GM18511 (cell line): ENCODE measurements around the gene DPYSL4.

Experiments used
- ATAC-seq: cut with Tn5 transposase; IDR thresholded peaks from one replicate; pipeline ENCODE4 v1.9.1; 2021; ENCODE audit warnings: mild to moderate bottlenecking, moderate library complexity; ENCODE audit not compliant: unreplicated experiment

DPYSL4 gene

DNA sequence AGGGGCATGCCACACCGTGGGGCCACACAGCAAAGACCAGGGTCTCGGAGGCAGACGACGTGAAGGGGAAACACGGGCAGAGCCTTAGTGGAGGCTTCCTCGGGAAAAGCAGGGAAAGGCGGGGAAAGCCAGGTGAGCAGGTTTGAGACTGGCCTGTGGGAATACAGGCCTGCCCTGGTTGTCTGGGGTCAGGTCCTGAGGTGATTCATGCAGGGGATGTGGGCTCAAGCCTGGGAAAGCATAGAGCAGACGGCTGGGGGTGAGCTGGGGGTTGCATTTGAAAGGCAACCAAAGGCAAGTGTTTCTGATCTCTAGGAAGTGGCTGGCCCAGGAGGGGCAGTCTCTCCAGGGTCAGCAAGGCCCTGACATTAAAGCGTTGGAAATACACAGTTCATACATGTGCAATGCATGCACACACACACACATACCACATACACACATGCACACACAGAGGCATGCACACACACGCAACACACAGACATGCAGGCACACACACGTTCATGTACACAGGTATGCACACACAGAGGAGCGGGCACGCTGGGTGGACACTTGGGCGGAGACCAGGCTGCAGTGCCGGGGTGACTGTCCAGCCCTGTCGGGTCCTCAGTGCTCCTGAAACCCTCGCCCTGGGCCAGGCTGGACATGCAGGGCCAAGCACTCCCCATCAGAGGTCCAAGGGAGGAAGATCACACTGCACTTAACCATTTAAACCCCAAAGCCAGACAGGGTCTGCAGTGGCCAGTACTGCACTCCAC, 51.8 kb downstream of the DPYSL4 start:
- ATAC-seq, result no peak

DNA sequence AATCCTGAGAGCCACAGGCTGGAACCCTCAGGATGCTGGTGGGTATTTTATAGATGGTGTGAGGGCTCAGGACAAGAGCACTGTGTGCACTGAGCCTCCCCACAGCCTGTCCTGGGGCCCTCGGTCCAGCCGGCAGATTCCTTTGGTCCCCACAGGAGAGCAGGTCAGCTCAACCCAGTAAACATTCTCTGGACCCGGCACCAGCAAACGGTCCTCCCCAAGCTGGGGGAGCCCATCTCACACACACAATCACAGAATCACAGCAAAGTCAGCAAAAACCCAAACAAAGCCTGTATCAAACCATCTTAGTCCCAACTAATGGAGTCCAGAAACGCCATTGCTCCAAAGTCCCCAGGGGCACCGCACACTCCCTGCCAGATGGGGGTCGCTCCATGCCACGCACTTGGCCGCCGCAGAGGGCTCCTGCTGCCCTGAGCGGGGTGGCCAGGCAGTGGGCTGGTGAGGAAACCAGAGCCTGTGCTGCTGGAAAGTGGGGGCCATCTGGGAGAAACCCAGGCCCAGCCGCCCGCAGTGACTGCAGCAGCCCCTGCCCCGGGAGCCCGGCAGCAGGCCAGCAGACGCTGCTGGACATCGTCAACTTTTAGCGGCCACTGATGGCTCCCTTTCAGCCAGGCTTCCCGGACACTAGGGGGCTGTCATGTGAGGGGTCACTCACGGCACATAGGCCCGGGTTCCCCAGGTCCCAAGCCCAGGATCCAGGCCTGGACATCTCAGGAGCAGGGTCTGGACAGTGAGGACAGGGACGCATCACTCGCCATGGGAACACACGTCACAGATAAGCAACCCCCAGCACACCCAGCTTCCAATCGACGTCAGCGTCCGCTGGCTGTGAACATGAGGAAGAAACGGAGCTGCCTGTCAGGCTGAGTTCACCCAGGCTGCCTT, 52.6 kb downstream of the DPYSL4 start:
- ATAC-seq, result no peak

DNA sequence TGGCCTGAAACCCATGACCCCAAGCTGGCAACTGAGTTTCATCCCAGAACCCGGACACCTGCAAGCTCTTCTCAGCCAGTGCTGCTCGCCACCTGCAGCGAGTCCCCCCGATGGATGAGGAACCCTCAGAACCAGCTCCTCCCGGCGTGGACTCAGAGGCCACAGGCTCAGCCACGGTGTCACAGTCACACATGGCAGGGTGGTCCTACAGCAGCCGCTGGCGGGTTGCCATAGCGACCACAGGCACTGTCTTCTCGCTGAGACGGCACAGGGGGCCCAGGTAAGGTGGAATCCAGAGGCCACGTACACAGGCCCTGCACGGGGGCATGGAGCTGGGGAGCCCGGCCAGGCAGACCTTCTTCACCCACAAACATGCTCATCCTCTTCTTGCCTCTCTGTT, 53.4 kb downstream of the DPYSL4 start:
- ATAC-seq, result no peak

DNA sequence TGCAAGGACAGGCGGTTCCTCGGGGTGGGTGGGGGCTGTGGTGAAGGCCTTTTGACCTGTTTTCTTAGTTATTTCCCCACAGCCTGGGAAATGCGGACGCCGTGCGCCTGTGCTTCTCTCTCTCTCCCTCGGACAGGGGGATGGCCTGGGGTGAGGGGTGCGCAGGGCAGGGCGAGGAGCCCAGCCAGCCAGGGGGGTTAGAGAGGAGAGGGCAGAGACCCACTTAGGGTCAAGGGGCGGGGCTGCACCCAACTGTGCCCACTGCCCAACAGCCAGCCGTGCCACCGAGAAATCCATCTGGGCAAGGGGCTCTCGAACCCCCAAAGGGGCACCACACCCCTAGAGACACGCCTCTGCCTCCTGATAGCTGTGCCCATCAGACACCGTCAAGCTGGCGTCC, 53.8 kb downstream of the DPYSL4 start:
- ATAC-seq, result no peak

DNA sequence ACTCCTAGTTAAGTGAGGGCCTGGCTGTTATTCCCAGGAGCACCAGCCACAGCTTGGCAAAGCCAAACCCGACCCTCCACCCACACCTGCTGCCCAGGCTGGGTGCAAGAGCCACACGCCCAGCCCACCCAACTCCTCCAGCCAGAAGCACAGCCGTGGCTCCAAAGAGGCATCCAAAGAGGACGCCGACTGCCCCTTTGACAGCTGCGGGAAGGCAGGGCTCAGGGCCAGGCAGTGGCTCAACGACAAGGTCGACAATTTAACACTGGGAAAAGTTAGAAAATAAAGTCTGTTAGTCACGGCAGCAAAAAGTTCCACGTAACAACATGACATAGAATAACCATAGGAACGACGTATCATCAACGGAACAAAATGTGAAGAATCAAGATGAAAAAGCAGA, 54.3 kb downstream of the DPYSL4 start:
- no peak for ATAC-seq

DNA sequence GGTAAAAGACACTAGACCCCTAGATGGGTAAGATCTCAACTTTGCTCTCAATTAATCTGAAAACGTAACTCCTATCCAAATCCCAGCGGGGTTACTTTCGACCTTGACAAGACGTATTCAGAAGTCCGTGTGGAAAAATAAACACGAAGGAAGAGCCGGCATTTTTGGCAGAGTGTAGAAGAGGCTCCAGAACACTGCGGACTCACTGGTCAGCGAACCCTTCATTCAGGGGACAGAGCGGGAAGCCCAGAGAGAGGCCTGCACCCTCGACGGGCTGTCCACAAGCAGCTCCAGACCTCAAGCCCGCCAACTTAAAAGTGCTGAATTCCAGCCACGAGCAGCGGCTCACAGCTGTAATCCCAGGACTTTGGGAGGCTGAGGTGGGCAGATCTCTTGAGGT, 54.7 kb downstream of the DPYSL4 start:
- no peak for ATAC-seq

DNA sequence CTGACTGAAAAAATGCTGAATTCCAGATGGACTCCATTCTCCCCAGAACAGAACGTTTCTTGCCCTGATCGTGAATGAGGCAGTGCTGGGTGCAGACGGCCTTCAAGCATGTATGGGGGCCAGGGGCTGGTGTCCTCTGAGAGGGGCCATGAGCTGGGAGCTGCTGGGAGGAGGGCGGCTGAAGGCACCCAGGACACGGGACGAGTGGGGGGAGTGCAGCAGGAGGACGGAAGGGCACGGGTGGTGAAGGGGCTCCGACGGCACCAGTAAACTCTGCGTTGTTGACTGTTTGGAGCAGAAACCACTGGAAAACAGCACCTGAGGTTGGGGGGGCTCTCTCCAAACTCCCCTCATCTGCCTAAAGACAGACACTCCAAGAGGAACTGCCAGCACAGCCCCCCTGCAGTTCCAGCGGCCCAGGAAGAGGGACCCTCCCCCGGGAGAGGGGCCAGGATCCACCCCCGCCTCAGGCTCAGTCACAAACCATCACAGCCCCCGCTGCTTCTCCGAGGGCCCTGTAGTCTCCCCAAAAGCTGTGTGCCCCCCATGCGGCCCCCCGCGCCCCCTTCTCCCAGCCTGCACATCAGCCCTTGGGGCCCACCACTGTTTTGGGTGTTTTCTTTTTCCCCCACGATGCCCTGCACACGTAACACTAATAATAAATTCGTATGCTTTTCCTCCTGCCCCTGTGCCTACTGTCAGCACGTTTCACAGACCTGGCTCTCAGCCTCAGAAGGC, 55.5 kb downstream of the DPYSL4 start:
- no peak for ATAC-seq

DNA sequence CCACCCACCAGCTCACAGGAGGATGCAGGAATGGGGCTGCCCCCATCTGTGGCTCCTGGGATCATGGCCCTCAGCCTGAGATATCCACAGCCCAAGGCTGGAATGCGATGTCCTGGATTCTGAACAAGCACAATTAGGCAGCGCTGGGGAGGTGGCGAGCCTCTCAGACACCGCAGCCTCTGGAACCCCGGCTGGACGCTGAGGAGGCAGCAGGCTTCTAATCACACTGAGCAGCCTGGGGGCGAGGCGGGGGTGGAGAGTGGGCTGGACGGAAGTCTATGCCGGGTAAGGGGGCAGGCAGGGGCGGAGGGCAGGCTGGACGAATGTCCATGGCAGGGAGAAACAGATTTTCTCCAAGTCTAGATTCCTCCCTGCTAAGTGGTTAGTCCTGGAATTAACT, 56.4 kb downstream of the DPYSL4 start:
- ATAC-seq, result no peak

DNA sequence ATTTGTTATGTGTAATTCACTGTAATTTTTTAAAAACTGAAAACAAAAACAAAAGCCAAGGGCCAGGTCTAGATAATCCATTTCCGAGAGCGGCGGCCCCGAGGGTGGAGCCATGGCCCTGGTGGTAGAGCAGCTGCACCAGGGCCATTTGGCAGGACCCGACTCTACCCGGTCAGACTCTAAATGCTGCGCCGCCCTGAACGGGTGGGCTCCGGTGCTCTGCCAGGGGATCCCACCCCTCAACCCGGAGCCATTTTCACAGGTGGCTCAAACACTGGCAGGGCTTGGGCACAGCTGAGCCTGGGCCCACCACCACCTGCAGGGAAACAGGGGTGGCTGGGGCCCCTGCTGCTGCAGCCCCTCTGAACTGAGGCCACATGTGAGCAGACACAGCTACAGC, 56.9 kb downstream of the DPYSL4 start:
- ATAC-seq, result no peak

DNA sequence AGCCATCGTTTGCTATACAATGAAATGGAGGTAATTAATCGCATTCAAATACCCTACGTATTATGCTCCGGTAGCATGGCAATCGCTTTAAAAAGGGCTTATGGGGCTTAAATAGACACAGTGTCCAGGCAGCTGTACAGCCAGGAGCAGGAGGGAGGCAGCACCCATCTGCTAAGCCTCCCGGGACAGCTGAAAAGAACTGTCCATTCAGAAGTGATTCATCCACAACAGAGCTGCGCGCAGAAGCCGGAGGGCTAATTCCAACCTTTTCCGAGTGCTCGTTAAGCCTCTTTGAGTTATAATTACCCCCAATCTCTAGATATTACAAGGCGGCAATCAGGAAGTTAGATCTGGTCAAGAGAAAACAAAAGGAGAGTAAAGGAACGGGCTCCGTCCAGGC, 58.3 kb downstream of the DPYSL4 start:
- no peak for ATAC-seq

DNA sequence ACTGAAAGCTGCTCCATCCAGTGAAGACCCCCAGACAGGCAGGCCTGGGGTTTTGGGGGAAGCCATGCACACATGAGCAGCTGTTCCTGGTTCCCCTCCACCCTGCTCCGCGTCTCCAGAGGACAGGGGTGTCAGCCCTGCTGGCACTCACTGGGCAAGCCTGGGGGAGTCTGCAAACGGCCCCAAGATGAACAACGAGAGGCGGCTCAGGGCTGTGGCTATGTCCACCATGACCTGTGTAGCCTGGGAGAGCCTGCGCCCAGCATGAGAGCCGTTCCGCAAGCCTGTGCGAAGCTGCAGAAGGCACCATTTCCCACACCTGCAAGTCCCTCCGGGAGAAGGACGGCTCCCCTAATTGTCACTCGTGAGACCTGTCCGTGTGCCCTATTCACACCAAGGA, 59.5 kb downstream of the DPYSL4 start:
- no peak for ATAC-seq

DNA sequence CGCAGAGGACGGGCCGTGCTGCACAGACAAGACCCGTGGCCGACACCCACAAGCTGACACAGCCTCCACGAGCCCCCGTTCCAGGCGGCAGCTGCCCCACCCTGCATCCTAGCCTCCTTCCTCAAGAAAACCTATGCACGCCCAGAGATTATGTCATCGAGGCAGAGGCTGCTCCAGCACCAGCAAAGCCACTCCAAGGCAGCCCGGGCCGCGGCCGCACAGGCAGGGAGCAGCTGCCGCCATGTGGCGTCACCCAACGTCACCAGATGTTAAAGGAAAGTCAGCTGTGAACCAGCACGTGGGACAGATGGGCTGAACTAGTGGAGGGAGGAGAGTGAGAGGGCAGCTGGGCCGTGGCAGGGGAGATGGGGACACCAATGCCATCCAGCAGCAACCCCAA, 61.2 kb downstream of the DPYSL4 start:
- ATAC-seq, result no peak

DNA sequence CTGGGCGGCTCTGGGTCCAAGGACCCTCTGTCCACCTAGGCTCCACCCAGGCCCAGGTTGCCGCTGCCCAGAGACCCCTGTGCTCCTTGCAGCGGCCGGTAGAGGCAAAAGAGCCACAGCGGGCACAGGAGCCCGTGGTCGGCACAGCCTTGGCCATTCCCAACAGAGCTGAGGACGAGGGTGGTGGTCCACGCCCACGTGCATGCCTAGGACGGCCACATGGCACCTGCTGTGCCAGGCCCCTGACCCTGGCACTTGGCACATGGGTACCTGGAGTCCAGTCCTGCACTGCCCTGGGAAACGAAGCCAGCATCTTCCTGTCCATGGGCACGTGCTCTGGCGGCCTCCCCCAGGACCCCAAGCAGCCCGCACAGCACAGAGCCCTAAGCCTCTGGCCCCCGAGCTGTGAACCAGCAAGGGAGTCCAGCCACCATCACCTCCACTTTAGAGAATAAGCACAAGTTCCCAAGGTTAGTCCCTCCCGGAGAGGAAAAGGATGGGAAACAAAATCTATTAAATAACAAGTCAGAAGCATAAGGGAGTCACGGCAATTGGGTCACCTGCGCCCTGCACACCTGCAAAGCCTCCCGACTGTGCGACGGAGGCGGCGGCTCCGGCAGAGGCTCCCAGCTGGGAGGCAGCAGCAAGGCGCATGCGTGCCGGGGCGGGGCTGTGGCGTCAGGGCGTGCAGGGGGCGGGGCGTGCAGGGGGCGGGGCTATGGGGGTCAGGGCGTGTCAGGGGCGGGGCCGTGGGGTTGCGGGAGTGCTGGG, 61.9 kb downstream of the DPYSL4 start:
- ATAC-seq, result peak; percentile 73

DNA sequence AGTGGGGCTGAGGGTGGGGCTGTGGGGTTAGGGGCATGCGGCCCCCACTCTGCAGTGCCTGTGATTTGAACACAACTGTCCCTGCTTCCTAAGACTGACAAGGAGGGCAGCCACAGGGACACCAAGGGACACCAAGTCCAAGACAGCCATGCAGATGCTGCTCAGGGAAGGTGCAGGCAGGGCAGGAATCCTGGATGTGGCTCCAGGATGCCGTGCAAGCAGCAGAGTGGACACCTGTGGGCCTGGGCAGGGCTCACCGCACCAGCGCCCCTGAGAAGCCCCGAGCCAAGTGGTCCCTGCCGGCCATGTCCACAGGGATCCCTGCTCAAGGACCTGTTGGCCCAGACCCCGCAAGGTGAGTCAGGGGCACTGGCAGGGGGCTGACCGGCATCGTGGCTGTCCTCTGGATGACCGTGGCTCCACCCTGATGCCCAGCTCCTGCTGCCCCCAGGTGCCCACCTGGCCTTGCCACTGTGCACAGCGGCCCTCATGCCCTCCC, 62.5 kb downstream of the DPYSL4 start:
- peak; percentile 15 for ATAC-seq

DNA sequence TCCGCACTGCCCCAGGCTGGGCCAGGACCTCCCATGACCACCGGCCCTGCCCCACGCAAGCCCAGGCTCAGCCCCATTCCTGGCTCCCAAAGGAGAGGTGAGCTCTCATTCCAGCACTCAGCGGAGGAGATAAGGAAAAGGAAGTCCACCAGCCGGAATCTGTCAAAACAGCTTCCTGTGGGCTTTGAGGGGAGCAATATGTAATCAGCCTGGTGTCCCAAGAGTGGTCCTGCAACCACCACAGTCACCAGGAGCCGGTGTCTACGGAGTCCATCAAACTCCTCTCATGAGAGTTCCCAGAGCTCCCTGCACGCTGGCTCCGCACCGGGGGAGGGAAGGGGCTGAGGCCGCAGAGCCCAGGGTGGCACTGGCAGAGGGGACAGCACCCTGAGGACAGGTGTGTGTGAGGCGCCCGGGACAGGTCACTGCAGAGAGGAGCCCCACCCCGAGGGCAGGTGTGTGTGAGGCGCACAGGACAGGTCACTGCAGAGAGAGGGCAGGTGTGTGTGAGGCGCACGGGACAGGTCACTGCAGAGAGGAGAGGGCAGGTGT, 63.2 kb downstream of the DPYSL4 start:
- no peak for ATAC-seq

DNA sequence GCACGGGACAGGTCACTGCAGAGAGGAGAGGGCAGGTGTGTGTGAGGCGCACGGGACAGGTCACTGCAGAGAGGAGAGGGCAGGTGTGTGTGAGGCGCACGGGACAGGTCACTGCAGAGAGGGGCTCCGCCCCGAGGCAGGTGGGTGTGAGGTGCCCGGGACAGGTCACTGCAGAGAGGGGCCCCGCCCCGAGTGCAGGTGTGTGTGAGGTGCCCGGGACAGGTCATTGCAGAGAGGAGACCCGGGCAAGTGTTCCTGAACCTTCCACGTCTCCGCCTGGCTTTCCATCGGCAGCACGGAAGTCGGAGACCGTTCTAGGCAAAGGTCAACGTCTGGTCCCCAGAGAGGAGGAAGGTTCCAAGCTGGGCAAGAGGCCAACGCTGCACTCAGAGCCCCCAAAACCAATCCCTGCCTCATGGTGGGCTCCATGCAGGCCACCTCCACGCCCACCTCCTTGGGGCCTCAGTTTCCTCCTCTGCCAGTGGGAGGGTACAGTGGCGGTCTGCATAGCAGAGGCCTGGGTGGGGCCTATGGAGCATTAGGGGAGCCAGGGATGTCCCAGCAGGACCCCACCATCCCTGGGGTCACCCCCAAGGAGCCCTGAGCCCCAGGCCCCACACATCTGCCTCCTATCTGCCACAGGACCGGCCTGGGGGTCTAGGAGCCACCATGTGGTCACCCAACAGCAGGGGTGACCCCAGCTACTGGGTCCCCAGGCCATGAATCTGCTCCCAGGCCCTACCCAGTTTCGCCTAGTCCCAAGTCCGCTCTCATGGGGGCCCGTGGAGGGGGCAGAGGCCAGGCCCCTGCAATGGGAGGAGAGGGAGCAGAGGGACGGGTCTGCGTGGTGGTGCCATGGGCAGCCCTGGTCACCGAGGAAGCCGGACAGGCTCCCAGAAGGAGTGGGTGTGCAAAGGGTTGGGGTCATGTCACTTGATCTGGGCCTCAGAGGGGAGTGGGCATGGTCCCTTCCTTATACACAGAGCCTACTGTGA, 64.0 kb downstream of the DPYSL4 start:
- no peak for ATAC-seq

DNA sequence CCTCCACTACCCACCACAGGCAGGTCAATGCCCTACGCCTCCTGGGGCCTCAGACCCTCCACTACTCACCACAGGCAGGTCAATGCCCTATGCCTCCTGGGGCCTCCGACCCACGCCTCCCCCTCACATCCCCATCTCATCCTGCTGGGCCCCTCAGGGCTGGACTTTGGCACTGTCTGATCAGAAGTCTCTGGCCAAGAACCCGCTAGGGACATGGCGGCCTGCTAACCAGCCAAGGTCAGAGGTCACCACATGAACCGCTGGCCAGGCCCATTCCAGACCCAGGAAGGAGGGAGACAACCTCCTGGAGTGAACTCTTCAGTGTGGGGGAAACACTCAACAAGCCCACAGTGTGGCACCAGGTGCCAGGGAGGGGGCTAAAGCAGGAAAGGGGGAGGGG, 65.2 kb downstream of the DPYSL4 start:
- no peak for ATAC-seq

DNA sequence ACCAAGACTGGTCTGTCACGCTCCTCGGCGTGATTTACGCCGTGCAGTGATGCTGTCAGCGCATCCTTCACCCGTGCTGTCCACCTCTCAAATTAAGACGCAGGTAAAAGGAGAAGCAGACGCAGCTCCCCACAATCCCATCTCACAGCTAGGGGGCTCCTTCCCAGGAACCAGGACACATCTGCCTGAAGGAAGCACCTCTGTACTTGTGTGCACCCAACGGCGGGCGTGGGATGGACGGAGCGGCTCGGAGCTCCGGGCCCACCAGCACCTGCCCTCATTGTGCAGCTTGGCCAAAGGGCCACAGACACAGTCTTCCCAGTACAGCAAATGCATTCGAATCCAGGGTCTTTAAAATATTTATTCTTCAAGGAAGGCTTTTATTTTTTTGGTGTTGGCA, 65.7 kb downstream of the DPYSL4 start:
- no peak for ATAC-seq

DNA sequence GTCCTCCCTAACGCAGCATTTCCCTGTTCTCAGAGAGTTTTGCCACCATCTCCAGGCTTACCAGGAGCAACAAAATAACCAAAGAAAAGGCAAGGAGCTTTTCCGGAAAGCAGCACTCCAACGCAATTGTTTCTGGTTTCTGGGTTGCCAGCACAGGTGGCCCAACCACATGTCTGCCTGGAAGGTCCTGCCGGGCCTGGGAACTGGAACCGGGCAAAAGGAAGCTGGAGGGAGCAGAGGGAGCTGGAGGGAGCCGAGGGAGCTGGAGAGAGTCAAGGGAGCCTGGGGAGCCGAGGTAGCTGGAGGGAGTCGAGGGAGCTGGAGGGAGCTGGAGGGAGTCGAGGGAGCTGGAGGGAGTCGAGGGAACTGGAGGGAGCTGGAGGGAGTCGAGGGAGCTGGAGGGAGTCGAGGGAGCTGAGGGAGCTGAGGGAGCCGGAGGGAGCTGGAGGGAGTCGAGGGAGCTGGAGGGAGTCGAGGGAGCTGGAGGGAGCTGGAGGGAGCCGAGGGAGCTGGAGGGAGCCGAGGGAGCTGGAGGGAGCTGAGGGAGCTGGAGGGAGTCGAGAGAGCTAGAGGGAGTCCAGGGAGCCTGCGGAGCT, 66.4 kb downstream of the DPYSL4 start:
- ATAC-seq, result no peak
